DOHH2 (cell line): ENCODE results near the gene CACNA1E.

Source experiments
- CTCF ChIP-seq: fragments of 200-600 bp; sonication (generic); IDR thresholded peaks from one replicate; pipeline ENCODE4 v1.5.1; 2014; ENCODE audit warnings: antibody characterized with exemption, mild to moderate bottlenecking, low read depth, low read length; ENCODE audit not compliant: poor library complexity, severe bottlenecking
- EZH2phosphoT487 ChIP-seq: fragments of 200-600 bp; sonication (generic); IDR thresholded peaks from 2 replicates; pipeline ENCODE4 v1.6.1; 2017; ENCODE audit warnings: borderline replicate concordance, mild to moderate bottlenecking, antibody characterized with exemption, low read length, moderate library complexity, mixed read lengths

- TF ChIP-seq CTCF = no peak
- no peak for TF ChIP-seq EZH2phosphoT487
These were observed 1.5 kb downstream of the CACNA1E start for GRCh38 chr1:181484821-181485220.
